Kidney tubule cell (primary cell): ENCODE data around the gene SLC12A6.
"Not testable (repeated sequence)": the region's sequence is repeated elsewhere in the genome, so short reads cannot be mapped to it uniquely, and the experiment has no call there.

ENCODE experiments used
- DNase-seq: peaks from one replicate; pipeline ENCODE4 v3.0.0-alpha.2; 2018; ENCODE audit warnings: low spot score

The SLC12A6 gene

DNA sequence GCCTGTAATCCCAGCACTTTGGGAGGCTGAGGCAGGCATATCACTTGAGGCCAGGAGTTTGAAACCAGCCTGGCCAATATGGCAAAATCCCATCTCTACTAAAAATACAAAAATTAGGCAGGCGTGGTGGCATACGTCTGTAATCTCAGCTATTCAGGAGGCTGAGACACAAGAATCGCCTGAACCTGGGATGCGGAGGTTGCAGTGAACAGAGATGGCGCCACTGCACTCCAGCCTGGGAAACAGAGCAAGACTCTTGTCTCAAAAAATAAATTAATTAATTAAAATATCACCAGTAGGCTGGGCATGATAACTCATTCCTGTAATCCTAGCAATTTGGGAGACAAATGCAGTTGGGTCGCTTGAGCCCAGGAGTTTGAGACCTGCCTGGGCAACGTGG lies 144.3 kb downstream of the SLC12A6 start:
- not testable (repeated sequence) for DNase-seq

DNA sequence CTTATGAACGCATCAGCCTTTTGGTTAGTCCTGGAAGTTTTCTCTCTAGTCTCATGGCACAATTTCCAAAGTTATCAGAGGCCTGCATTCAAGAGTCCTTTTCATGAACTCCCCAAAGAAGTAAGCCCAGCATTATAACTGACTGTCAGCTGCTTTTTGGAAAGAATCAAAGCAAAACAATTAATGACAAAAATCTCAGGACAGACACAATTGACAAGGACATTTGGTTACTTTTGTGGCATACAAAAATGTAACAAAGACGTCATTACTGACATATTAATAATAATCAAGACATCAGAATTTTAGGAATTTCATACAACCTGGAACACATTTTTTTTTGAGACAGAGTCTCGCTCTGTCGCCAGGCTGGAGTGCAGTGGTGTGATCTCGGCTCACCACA lies 148.9 kb downstream of the SLC12A6 start:
- DNase-seq: no peak

DNA sequence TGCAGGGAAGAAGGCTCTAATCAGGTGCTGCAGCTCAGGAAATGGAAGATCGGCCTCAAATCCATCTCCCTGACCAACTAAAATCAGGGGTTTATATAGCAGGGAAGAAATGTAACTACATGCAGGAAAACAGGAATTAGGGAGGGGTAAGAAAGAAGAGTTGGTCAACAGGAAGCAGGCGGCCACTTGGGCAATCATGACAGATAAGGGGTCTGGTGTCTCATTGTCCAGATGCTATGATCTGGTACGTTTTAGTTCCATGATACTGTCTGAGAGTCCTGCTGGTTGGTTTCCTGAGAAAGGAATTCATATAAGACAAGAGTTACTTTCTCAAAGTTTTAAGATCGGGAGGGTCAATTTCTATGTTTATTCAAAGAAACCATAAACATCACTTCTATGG lies 151.9 kb downstream of the SLC12A6 start:
- no peak for DNase-seq

DNA sequence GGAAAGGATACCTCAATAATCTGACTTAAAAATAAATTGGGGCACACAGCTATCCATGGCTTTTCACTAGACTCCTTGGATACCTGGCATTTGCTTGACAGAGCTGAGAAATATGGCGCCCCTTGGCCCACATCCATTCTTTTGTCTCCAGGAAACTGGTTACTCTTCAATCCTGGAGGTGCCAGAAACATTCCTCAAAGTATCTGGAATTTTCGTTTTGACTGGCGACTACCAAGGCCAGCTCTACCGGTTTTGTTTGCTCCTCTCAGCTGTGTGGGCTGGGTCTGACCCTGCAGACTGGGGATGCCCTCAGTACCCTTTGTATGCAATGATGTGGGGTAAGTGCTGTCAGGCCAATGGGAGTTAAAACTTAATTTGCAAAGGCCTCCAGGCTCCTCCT lies 154.6 kb downstream of the SLC12A6 start:
- DNase-seq: peak; percentile 48
